HG03571 (cell line): ENCODE data around the gene IQCC.

Experiments used
- ATAC-seq: cut with Tn5 transposase; IDR thresholded peaks from one replicate; pipeline ENCODE4 v1.9.1; 2021; ENCODE audit not compliant: unreplicated experiment

Gene IQCC

GRCh38 chr1:32195531-32195930 lies 9.9 kb upstream of the IQCC start:
- no peak for ATAC-seq

GRCh38 chr1:32195972-32196823 lies 9.3 kb upstream of the IQCC start:
- ATAC-seq = no peak

- ATAC-seq = no peak
Observed at GRCh38 chr1:32197074-32197473, 8.4 kb upstream of the IQCC start.

- no peak for ATAC-seq
Observed at GRCh38 chr1:32197837-32198236, 7.6 kb upstream of the IQCC start.

- ATAC-seq = no peak
Observed at GRCh38 chr1:32198237-32199042, 7.0 kb upstream of the IQCC start.

GRCh38 chr1:32199043-32199716 lies 6.3 kb upstream of the IQCC start:
- ATAC-seq = no peak

- ATAC-seq = no peak
Observed at GRCh38 chr1:32199717-32200072, 5.8 kb upstream of the IQCC start.

GRCh38 chr1:32200226-32201010 lies 5.1 kb upstream of the IQCC start, which contains the start of gene CCDC28B:
CCDC28B (plus strand) TSS chr1:32200595; CDS start chr1:32201936, 1,341 bp downstream.
- no peak for ATAC-seq

GRCh38 chr1:32201011-32201855 lies 4.2 kb upstream of the IQCC start:
- ATAC-seq = no peak

GRCh38 chr1:32204943-32205361 lies 519 bp upstream of the IQCC start:
- ATAC-seq = no peak

- no peak for ATAC-seq
Observed at GRCh38 chr1:32208469-32208868, 3.0 kb downstream of the IQCC start.

GRCh38 chr1:32208891-32209328 lies 3.4 kb downstream of the IQCC start, which contains the start of gene DCDC2B:
DCDC2B (plus strand) TSS chr1:32209089; CDS start chr1:32209094, 5 bp downstream.
- ATAC-seq = no peak

- no peak for ATAC-seq
Observed at GRCh38 chr1:32215629-32216480, 10.4 kb downstream of the IQCC start.

- ATAC-seq = no peak
Observed at GRCh38 chr1:32216566-32216965, 11.1 kb downstream of the IQCC start.

- ATAC-seq = no peak
Observed at GRCh38 chr1:32219022-32219421, 13.6 kb downstream of the IQCC start.

- ATAC-seq = no peak
Observed at GRCh38 chr1:32220746-32221580, 15.5 kb downstream of the IQCC start.

- ATAC-seq = no peak
Observed at GRCh38 chr1:32221581-32221979, 16.1 kb downstream of the IQCC start.
